Liver (tissue), 9 donors: Measurements from ENCODE around the gene IGF2BP3. TPM values are rescaled to one million over a fixed set of nuclear protein-coding genes. Genes with fewer than 3 reads are reported as not detected.

Experiments
- DNase-seq: peaks from one replicate; pipeline ENCODE4 v3.0.0-alpha.2; 2017; ENCODE audit warnings: low spot score
- H3K27ac ChIP-seq, 2 donors: one replicate each; pipeline ENCODE4 v1.7.0; 2013; ENCODE audit warnings: inconsistent platforms in 2 of 2, low read length in 2 of 2, control low read depth in 1 of 2, low read depth in 1 of 2, mild to moderate bottlenecking in 1 of 2
- H3K27me3 ChIP-seq, 4 donors: one replicate each; pipeline versions ENCODE4 v1.6.1 to v1.7.0; 2013; ENCODE audit warnings: low read length in 3 of 4, inconsistent platforms in 1 of 4, mild to moderate bottlenecking in 1 of 4, moderate library complexity in 1 of 4; ENCODE audit not compliant: control insufficient read depth in 4 of 4, insufficient read depth in 4 of 4
- H3K36me3 ChIP-seq, 4 donors: one replicate each; pipeline versions ENCODE4 v1.6.1 to v1.7.0; 2013; ENCODE audit warnings: low read length in 3 of 4, mild to moderate bottlenecking in 3 of 4, low read depth in 1 of 4, moderate library complexity in 1 of 4; ENCODE audit not compliant: control insufficient read depth in 4 of 4, insufficient read depth in 3 of 4
- H3K4me1 ChIP-seq, 4 donors: one replicate each; pipeline versions ENCODE4 v1.6.1 to v1.7.0; 2013; ENCODE audit warnings: low read length in 3 of 4, mild to moderate bottlenecking in 3 of 4, moderate library complexity in 1 of 4; ENCODE audit not compliant: control insufficient read depth in 4 of 4, insufficient read depth in 4 of 4
- H3K4me3 ChIP-seq, 3 donors: one replicate each; pipeline versions ENCODE4 v1.6.1 to v1.7.0; 2013; ENCODE audit warnings: low read length in 3 of 3, control low read depth in 1 of 3, low read depth in 1 of 3, mild to moderate bottlenecking in 1 of 3
- H3K9ac ChIP-seq, 2 donors: one replicate each; pipeline ENCODE4 v1.7.0; 2013; ENCODE audit warnings: low read length in 2 of 2, mild to moderate bottlenecking in 2 of 2, moderate library complexity in 2 of 2, control low read depth in 1 of 2, low read depth in 1 of 2
- H3K9me3 ChIP-seq, 4 donors: one replicate each; pipeline versions ENCODE4 v1.6.1 to v1.7.0; 2013; ENCODE audit warnings: low read length in 3 of 4; ENCODE audit not compliant: control insufficient read depth in 4 of 4
- EGR1 ChIP-seq, 2 donors: IDR thresholded peaks; 2 replicates each; pipeline ENCODE4 v1.6.1; 2016 to 2018; ENCODE audit warnings: antibody characterized with exemption in 2 of 2, low read depth in 2 of 2
- FOXA2 ChIP-seq: IDR thresholded peaks from 2 replicates; pipeline ENCODE4 v1.6.1; 2016; ENCODE audit warnings: antibody characterized with exemption
- GABPA ChIP-seq, 2 donors: IDR thresholded peaks in 1 of 2; conservative IDR thresholded peaks in 1 of 2; 2 replicates each; pipeline ENCODE4 v1.6.1; 2016; ENCODE audit warnings: antibody characterized with exemption in 2 of 2, mild to moderate bottlenecking in 1 of 2, moderate library complexity in 1 of 2
- HNF4A ChIP-seq, 2 donors: conservative IDR thresholded peaks; 2 replicates each; pipeline ENCODE4 v1.6.1; 2016; ENCODE audit warnings: antibody characterized with exemption in 2 of 2, mild to moderate bottlenecking in 2 of 2
- HNF4G ChIP-seq: IDR thresholded peaks from 2 replicates; pipeline ENCODE4 v1.6.1; 2016; ENCODE audit warnings: antibody characterized with exemption
- JUND ChIP-seq, 2 donors: IDR thresholded peaks; 2 replicates each; pipeline ENCODE4 v1.6.1; 2016; ENCODE audit warnings: antibody characterized with exemption in 2 of 2
- MAX ChIP-seq: IDR thresholded peaks from 2 replicates; pipeline ENCODE4 v1.6.1; 2016; ENCODE audit warnings: antibody characterized with exemption
- NR2F2 ChIP-seq: IDR thresholded peaks from 2 replicates; pipeline ENCODE4 v1.6.1; 2016; ENCODE audit warnings: antibody characterized with exemption
- RAD21 ChIP-seq, 2 donors: IDR thresholded peaks; 2 replicates each; pipeline ENCODE4 v1.6.1; 2016; ENCODE audit warnings: antibody characterized with exemption in 2 of 2, mild to moderate bottlenecking in 2 of 2
- RXRA ChIP-seq, 2 donors: IDR thresholded peaks; 2 replicates each; pipeline ENCODE4 v1.6.1; 2017 to 2018; ENCODE audit warnings: antibody characterized with exemption in 2 of 2, mild to moderate bottlenecking in 1 of 2
- TAF1 ChIP-seq: conservative IDR thresholded peaks from 2 replicates; pipeline ENCODE4 v1.6.1; 2016; ENCODE audit warnings: antibody characterized with exemption, mild to moderate bottlenecking
- YY1 ChIP-seq: IDR thresholded peaks from 2 replicates; pipeline ENCODE4 v1.6.1; 2016; ENCODE audit warnings: antibody characterized with exemption, mild to moderate bottlenecking
- ZBTB33 ChIP-seq: IDR thresholded peaks from 2 replicates; pipeline ENCODE4 v1.6.1; 2016; ENCODE audit warnings: antibody characterized with exemption
- WGBS: extraction: QIAGEN DNeasy Blood & Tissue Kit; methylation state at CpG from one replicate; pipeline ENCODE4 v1.1.7; 2013; 5-methylcytosine and 5-hydroxymethylcytosine counted together
- polyA plus RNA-seq, 2 donors: library from polyadenylated mRNA; stranded (reverse) in 1 of 2; unstranded in 1 of 2; fragments of 200-250 nt in 1 of 2; fragments of >200 nt in 1 of 2; fragmentation: Nextera tagmentation in 1 of 2; extraction: Ambion mirVana in 1 of 2; gene quantifications; one replicate each; pipeline versions ENCODE4 v1.2.1 to v1.2.3, GENCODE V29; 2013 to 2015
- total RNA-seq, 2 donors: library from RNA; depleted of rRNA; stranded (reverse); fragments of >200 nt; gene quantifications; one replicate each; pipeline ENCODE4 v1.2.3, GENCODE V29; 2014
- TF ChIP-seq, protein P1 (sequence below): IDR thresholded peaks from 2 replicates; pipeline ENCODE4 v1.6.1; 2016; ENCODE audit warnings: antibody characterized with exemption, mild to moderate bottlenecking
- TF ChIP-seq, protein P2 (sequence below): IDR thresholded peaks from 2 replicates; pipeline ENCODE4 v1.6.1; 2016; ENCODE audit warnings: antibody characterized with exemption
- TF ChIP-seq, protein P3 (sequence below): fragments of 150-350 bp; IDR thresholded peaks from 2 replicates; pipeline ENCODE4 v1.5.1; 2017; ENCODE audit warnings: improper control_type of control experiment, low read depth, low read length; ENCODE audit not compliant: missing input control
- donor health status: healthy.
- donor health status: healthy.
- donor health status: healthy.
- donor health status: healthy.
- donor health status: healthy.

IGF2BP3 gene
- total and polyA plus RNA-seq, 4 donors, result 0.17 to 28.4 (median 0.23) TPM; not detected in 1

- peaks cover 0 to 14% (median 12%) of the 10 kb centered on the region in 4 donors for H3K4me1 ChIP-seq
- no peak overlapping the region for H3K27ac ChIP-seq
- H3K4me3 ChIP-seq, result no peak overlapping the region
- DNase-seq, result no peak
- no peaks in the 10 kb centered on the region for H3K27me3 ChIP-seq
- TF ChIP-seq NR2F2, result no peak
- no peak for TF ChIP-seq GABPA (IDR thresholded peaks at IDR 0.05 in 1 of 2, conservative IDR thresholded peaks at IDR 0.05 in 1 of 2)
- TF ChIP-seq EGR1 (IDR thresholded peaks at IDR 0.05; ENCODE audit: low read depth in 2 of 2), result no peak
- no peak for TF ChIP-seq HNF4A (conservative IDR thresholded peaks at IDR 0.05)
- no peak for TF ChIP-seq HNF4G
- no peak for TF ChIP-seq RAD21 (IDR thresholded peaks at IDR 0.05)
- TF ChIP-seq, protein P1, sequence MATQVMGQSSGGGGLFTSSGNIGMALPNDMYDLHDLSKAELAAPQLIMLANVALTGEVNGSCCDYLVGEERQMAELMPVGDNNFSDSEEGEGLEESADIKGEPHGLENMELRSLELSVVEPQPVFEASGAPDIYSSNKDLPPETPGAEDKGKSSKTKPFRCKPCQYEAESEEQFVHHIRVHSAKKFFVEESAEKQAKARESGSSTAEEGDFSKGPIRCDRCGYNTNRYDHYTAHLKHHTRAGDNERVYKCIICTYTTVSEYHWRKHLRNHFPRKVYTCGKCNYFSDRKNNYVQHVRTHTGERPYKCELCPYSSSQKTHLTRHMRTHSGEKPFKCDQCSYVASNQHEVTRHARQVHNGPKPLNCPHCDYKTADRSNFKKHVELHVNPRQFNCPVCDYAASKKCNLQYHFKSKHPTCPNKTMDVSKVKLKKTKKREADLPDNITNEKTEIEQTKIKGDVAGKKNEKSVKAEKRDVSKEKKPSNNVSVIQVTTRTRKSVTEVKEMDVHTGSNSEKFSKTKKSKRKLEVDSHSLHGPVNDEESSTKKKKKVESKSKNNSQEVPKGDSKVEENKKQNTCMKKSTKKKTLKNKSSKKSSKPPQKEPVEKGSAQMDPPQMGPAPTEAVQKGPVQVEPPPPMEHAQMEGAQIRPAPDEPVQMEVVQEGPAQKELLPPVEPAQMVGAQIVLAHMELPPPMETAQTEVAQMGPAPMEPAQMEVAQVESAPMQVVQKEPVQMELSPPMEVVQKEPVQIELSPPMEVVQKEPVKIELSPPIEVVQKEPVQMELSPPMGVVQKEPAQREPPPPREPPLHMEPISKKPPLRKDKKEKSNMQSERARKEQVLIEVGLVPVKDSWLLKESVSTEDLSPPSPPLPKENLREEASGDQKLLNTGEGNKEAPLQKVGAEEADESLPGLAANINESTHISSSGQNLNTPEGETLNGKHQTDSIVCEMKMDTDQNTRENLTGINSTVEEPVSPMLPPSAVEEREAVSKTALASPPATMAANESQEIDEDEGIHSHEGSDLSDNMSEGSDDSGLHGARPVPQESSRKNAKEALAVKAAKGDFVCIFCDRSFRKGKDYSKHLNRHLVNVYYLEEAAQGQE, result no peak
- TF ChIP-seq MAX, result no peak
- TF ChIP-seq YY1, result no peak
- TF ChIP-seq FOXA2, result no peak
- TF ChIP-seq JUND (IDR thresholded peaks at IDR 0.05), result no peak
- no peak for TF ChIP-seq RXRA (IDR thresholded peaks at IDR 0.05)
- TF ChIP-seq ZBTB33, result no peak
- TF ChIP-seq, protein P2, sequence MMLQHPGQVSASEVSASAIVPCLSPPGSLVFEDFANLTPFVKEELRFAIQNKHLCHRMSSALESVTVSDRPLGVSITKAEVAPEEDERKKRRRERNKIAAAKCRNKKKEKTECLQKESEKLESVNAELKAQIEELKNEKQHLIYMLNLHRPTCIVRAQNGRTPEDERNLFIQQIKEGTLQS, result no peak
- no peak for TF ChIP-seq TAF1
- TF ChIP-seq, protein P3, sequence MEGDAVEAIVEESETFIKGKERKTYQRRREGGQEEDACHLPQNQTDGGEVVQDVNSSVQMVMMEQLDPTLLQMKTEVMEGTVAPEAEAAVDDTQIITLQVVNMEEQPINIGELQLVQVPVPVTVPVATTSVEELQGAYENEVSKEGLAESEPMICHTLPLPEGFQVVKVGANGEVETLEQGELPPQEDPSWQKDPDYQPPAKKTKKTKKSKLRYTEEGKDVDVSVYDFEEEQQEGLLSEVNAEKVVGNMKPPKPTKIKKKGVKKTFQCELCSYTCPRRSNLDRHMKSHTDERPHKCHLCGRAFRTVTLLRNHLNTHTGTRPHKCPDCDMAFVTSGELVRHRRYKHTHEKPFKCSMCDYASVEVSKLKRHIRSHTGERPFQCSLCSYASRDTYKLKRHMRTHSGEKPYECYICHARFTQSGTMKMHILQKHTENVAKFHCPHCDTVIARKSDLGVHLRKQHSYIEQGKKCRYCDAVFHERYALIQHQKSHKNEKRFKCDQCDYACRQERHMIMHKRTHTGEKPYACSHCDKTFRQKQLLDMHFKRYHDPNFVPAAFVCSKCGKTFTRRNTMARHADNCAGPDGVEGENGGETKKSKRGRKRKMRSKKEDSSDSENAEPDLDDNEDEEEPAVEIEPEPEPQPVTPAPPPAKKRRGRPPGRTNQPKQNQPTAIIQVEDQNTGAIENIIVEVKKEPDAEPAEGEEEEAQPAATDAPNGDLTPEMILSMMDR, result no peak
- no peak overlapping the region for H3K9ac ChIP-seq
- no peaks in the 10 kb centered on the region for H3K9me3 ChIP-seq
- WGBS, result 94% methylated on average over 2 of the region's 2 CpGs
- no peaks in the 10 kb centered on the region for H3K36me3 ChIP-seq
These were observed 112.1 kb downstream of the IGF2BP3 start for GRCh38 chr7:23358152-23358674.
